HUDEP-2 (cell line): ENCODE measurements around the gene ATN1.

Experiments used
- DNase-seq, 76 experiments: peaks; one replicate each; lab custom pipeline; 2025; ENCODE audit not compliant: unreplicated experiment in 76 of 76; lab: John Stamatoyannopoulos, UW

The ATN1 gene

DNA sequence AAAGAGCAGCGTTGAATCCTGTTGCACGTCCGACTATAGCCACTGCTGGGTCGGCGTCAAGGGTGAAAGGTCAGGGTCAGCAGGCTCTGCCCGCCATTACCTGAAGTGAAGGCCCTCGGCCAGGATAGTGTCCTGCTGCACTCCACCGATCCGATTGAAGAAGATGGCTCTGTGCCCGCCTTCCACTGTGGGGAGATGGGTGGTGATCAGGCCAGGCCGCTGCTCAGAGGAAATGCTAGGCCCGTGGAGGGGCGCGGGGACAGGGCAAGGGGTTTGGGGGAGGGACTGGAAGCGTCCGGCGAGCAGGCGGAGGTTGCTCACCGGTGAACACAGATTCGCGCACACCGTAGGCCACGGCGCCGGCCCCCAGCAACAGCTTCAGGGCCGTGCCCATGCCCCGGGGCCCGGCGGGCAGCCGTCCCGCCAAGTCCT is 42.4 kb downstream of the ATN1 start:
- DNase-seq, result peak in 4 of 76 experiments; percentile 40 to 63 (median 50)

DNA sequence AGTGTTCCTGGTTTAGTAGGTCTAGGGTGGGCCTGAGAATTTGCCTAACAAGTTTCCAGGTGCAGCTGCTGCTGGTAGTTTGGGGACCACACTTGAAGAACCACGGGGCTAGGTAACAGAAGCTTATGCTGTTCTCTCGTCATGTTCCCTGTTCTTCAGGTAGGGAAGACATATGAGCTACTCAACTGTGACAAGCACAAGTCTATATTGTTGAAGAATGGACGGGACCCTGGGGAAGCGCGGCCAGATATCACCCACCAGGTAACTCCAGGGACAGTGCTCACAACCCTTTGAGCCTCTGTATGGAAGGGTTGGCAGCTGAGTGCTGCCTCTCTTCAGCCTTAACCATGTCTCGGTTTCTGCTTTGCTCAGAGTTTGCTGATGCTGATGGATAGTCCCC is 46.4 kb downstream of the ATN1 start:
- no peak for DNase-seq

DNA sequence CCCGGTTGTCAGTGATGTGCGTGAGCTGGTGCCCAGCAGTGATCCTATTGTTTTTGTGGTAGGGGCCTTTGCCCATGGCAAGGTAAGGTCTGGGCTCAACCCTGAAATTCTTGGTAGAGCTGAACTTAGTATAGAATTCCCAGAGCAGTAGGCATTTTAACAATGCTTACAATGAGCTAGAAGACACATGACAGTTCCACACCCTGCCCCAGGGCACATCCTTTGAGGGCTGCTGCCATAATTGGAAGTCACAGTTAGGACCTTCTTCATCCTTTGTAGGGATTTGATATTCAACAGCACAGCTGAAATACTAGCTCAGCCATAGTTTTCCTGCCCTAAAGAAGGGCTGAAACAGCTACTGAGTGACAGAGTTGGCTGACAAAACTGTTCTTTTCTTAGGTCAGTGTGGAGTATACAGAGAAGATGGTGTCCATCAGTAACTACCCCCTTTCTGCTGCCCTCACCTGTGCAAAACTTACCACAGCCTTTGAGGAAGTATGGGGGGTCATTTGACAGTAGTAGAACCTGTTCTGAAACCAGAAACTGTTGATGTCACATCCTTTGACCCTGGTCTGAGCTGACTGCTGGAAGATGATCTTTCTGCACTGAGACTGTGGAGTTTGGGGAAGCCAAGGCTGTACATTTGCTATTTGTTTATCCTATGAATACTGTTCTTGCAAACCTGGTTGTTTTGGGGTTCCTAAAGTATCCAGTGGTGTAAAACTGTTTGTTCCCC is 47.7 kb downstream of the ATN1 start:
- DNase-seq, result no peak

DNA sequence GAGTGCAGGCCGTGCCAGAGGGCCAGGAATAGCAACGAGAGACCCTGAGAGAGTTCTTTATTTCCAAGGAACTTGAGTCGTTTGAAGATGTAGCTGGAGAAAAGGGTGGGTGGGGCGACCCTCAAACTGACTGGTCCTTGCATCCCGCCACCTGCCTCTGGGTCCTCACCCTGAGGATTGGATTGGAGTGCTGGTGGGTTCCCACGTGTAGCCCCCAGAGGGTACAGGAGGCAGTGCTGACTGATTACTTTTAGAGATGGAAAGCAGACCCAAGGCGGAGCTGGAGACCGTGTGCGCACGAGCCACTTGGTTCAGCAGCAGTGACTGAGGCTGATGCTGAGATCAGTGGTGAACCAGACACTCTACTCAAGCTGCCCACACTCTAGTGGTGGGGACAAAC is 49.9 kb downstream of the ATN1 start:
- no peak for DNase-seq

DNA sequence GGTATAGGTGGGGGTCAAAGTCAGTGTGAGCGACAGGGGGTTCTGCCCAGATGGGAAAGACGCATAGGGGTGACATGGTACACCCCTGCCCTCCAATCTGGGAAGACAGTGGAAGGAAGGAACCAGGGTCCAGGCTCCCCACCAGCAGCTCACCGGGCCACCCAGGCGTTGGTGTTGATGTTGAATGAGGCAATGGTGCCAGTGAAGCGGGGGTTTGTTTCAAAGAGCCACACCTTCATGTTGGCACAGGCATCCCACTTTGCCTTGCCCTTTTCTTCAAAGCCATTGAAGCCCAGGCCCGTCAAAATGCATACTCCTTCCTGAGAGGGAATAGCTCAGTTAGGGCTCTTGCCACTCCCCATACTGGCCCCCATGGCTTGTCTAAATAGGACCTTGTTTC is 50.4 kb downstream of the ATN1 start:
- no peak for DNase-seq

DNA sequence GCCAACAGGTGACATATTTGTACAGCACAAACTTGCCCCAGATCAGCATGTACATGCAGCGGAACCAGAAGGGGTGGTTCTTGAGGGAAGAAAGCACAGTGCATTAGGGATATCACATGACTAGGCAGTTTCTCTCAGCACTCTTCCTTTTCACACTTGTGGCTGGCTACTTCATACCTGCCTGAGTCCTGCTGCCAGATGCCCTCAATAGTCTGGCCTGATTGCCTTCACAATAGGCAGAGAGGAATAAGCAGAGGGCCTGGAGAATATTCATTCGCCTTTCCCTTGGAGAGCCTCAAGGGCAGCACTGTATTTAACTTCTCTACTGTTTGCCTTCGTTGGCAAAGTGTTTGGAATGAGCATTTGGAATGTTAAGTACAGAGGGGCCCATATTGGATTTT is 50.9 kb downstream of the ATN1 start:
- DNase-seq, result peak in 2 of 76 experiments; percentile 5 to 27

DNA sequence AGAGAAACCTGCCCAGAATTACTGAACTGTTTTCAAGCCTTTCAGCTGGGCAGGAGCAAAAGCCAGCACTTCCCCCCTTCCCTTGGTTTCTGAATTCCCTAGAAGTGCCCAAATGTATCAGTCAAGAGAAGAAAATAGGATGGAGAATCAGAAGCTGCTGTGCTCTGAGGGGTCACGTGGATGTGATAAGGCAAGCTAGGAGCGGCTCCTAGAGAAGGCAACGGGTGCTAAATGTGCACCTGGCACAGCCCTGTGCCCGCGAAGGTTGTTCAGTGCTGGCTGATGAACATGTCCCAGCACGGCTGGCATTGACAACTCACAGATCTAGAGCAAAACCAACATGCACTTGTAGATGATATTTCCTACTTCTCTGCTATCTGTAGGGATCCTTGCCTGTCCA is 51.3 kb downstream of the ATN1 start:
- DNase-seq, result no peak

DNA sequence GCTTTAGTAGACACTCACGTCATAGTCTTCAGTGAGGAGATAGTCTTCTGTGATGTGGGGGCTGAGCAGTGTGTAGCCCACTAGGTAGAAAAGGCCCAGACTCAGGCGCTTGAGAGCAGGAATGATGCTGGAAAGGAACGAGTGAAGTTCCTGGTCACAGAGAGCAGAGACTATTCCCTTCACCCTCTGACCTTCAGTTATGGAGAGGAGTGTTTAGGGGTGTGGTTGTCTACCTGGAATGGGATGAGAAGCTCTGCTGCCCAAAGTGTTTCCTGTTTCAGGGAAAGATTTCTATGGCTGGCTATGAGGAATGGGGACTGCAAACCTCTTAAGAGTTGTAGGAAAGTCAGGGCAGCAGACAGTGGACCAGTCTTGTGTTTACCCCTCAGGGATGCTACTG is 51.7 kb downstream of the ATN1 start:
- no peak for DNase-seq

DNA sequence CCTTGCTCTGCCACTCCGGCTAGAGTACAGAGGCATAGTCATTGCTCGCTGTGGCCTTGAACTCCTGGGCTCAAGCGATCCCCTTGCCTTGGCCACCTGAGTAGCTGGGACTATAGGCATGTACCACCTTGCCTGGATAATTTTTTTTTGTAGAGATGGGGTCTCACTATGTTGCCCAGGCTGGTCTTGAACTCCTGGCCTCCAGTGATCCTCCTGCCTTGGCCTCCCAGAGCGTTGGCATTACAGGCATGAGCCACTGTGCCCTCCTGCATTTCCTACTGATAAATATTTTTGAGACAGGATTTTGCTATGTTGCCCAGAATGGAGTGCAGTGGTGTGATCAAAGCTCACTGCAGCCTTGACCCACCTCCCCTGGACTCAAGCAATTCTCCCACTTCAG is 52.3 kb downstream of the ATN1 start:
- no peak for DNase-seq

DNA sequence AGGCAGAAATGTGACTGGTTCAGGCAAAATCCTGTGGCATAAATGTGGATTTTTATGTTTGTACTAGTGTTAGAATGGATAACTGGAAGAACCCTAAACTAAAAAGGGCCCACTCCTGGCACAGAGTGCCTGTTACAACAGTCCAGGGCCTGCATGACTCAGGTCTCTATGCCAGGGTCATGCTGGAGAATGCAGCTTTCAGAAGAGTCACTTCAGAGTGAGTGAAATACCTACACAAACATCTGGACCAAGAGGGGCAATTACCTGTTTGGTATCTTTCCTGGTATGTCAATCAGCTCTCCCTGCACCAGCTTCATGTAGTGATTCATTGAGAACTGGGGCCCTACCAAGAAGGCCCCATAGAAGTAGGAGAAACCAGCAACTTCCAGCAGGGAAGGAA is 53.0 kb downstream of the ATN1 start:
- no peak for DNase-seq

DNA sequence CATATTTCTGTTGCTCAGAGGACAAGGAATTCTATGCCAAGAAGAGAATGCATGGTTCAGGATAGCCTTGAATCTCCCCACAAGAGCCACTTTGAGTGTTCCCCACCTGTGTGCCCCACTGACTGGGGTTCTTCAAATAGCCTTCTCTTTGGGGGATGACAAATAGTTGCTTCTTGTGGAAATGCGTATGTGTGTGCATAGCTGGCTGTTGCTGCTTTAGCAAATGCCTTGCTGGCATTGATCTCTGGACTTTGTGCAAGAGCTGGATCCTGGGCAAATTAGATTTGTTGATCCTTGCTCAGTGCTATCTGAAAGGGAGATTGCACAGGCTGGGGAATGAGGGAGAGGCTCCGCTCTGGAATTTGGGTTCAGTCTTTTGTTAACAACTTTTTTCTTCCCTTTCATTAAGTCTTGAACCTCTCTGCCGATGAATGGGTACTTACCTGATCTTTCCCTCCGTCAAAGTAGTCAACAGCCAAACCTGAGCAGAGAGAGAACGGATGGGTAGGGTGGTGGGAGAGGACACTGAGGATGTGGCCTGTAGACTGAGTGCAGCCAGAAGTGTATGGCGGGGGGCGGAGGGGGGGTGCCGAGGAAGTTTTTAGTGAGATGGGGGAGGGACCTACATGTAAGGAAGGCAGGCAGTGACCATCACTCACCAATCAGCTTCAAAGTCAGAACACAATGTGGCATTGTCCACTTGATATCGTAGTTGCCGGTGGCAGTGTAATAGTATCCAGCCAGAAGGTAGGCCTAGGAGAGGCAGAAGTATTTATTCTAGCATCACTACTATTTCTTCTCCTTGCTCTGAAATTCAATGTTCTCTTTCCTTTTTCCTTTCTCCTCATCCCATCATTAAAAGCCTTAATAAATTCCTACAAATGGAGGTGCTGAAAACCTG is 53.6 kb downstream of the ATN1 start:
- no peak for DNase-seq

DNA sequence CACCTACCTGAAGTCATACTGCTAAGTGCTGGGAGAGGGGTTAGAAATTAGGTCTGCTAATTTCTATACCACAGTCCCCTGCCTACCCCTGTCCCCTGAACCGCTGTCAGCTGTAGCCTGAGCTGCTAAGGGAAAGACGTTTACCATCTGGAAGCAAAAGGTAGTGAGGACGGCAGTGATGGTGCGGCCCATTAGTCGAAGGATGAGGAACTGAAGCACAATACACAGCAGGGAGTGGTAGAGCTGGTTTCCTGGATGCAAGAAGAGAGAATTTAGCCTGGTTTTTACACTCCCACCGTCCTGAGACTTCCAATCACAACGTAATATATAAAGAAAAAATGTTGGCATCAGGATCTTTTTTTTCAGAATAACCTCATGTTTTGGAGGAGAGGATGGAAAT is 54.8 kb downstream of the ATN1 start:
- no peak for DNase-seq

DNA sequence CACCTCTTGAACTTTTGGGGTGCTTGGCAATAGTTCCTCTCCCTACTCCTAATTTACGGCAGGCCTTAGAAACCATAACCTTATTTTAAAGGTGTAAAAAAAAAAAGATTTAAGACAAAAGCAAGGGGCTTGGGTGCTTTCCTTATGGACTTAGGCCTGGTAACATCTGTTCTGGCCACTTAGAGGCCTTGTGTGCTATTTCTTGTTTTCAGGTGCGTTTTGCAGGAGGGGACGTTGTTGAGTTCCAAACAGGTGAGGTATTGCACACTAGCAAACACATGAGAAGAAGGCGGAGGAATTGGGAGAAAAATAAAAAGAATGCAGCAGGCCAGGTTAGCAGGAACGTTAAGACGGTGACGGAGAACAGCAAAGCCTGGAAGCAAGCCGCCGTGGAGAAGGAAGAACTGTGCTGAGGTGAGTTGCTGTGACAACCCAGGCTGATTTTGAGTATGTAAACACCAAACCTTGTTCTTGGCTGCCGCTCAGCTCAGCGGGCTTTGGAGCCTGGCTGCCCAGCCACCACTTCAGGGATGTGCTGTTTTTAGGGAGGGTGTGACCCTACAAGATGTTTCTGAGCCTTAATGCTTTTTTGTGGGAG is 60.3 kb downstream of the ATN1 start:
- no peak for DNase-seq
